GM19239 (cell line): Measurements from ENCODE around the gene MID1.

Source experiments
- DNase-seq: peaks from one replicate; pipeline ENCODE4 v3.0.0; 2011; ENCODE audit warnings: low spot score; ENCODE audit not compliant: insufficient read length
- FAIRE-seq: peaks from 2 replicates; lab custom pipeline; 2011; peaks lifted over from hg19 to GRCh38; lab: Jason Lieb, UNC

Gene MID1

GRCh38 chrX:10536744-10537143 lies 83.6 kb downstream of the MID1 start:
- FAIRE-seq, result no peak

DNA sequence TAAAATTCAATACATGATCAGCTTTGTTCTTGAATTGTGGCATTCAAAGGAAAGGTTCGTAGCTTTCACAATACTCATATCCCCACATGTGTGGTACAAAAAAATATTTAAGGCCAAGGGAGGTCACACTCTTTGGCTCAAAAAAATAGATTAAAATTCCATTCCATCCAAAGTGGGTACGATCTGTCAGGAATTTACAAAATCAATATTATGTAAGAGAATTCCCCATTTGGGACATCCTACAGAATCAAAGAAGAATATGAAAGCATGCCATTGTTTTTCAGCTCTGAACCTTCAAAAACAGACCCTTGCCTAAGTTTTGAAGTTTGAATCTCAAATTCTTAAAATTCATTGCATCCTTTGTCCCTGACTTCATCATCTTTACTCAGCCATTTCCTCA lies 85.8 kb downstream of the MID1 start:
- no peak for DNase-seq
- FAIRE-seq, result no peak

More at GRCh38 chrX:10536744-10537143, 83.6 kb downstream of the MID1 start:
- no peak for DNase-seq

- no peak for FAIRE-seq
- no peak for DNase-seq
Observed at GRCh38 chrX:10533696-10534365, 86.6 kb downstream of the MID1 start.

- DNase-seq (no peak), FAIRE-seq (no peak)
Observed at GRCh38 chrX:10531927-10532326, 88.5 kb downstream of the MID1 start.

GRCh38 chrX:10529344-10529743 lies 91.0 kb downstream of the MID1 start:
- DNase-seq (no peak), FAIRE-seq (no peak)

- DNase-seq (no peak), FAIRE-seq (no peak)
Observed at GRCh38 chrX:10526451-10526850, 93.9 kb downstream of the MID1 start.

DNA sequence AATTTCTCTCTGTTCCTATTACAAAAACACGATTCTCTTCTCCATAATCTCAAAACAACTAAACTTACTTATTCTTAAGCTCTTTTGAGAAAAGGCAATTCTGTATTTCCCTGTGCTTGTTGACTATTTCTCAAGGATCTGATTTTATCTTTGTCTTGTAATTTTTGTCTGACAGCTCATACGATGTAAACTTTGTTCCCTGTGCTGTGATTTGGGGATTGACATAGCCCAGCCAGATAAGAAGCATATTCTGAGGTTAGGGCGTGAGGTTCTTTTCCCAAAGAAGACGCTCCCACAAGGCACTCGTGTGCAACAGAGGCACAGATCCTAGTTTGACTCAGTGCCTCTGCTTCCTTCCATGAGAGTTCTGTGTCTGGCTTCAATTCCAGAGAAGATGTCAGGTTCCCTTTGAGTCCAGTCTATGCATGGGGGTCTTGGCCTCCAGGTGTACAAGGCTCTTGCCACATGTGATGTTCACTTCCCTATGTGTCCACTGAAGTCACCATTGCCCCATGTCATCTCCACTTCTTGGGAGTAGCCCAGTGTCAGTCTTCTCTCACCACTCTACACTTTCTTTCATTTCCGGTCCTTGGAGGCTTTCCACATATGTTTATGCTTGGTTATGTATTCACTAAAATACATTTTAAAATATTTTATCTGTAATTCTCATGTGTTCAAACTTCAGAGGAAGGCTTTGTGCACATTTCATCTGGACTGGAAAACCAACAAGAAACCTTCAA lies 94.8 kb downstream of the MID1 start:
- no peak for DNase-seq
- FAIRE-seq, result no peak

- FAIRE-seq, result no peak
- no peak for DNase-seq
Observed at GRCh38 chrX:10524578-10524977, 95.8 kb downstream of the MID1 start.

DNA sequence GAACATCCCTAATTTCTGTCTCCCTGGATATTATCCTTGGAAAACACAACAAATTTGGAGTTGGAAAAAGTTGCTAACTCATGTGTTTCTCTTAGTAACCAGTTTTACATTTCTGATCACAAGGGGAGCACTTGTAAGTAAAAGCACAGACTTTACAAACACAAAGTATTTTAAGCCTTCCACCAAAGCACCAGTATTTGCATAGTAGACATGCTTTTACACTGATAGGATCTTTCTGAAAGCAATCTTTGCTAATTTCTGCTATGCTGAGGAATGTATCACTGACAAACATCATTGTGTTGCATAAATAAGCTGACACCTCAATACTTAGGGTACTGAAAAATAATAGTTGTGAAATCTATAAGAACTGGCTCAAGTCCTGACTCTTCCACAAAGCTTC lies 100.6 kb downstream of the MID1 start:
- FAIRE-seq (no peak), DNase-seq (no peak)

- DNase-seq, result no peak
- FAIRE-seq, result no peak
Observed at GRCh38 chrX:10519278-10519677, 101.1 kb downstream of the MID1 start.

GRCh38 chrX:10518073-10518472 lies 102.3 kb downstream of the MID1 start:
- no peak for FAIRE-seq
- DNase-seq, result no peak

- no peak for FAIRE-seq
- no peak for DNase-seq
Observed at GRCh38 chrX:10516781-10517322, 103.5 kb downstream of the MID1 start.

DNA sequence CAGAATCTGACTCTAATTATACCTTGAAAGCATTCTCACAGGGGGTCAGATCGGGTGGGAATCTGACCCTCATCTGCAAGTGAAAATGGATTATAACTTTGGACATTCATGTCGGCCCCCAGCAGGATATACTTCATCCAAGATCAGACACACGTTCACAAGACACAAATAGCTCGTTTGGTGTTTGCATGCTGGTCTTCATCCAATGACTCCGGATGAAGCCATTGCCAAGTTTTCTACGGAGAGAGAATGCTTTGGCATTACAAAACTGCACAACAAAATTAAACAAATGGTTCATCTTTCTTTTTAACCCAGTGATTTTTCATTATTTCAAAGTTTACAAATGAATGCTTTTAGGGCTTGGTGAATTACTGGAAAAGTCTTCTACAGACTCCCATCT lies 105.5 kb downstream of the MID1 start:
- FAIRE-seq, result no peak

DNA sequence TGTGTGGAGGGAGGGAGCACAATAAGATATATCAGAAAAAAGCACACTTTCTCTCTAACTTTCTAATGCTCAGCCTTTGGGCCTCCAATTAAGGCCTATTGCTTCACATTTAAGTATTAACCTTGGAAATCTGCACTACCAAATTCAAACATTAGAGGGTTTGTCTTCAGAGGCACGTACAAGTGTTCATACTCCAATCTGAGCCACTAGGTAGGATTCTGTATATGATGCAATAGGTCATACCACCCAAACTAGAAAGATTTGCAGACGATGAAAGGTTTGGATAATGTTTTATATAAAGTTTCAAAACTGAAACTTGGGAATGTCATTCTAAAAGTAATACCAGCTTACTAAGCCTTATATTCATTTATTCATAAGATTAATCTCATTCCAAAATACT lies 106.4 kb downstream of the MID1 start:
- DNase-seq, result no peak
- FAIRE-seq, result no peak

More for the DNA sequence above, 105.5 kb downstream of the MID1 start:
- DNase-seq, result no peak

DNA sequence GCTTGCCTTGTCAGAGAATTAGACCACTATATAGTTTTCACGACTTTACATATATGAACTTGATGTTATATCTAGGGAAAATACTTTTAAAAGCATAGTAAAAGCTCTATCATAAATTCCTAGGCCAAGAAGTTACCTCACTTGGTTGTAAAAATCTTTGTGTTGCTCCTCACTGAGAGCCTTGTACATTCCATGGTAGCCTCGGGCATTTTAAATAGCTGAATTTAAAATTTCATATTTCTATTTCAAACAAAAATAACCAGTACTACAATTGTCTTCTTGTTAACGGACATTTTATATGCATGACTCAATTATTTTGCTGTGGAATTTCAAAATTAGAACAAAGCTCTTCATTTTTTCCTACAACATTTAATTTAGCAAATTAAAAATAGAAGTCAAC lies 107.6 kb downstream of the MID1 start:
- DNase-seq, result no peak
- no peak for FAIRE-seq

- FAIRE-seq (no peak), DNase-seq (no peak)
Observed at GRCh38 chrX:10512258-10512657, 108.1 kb downstream of the MID1 start.

GRCh38 chrX:10509397-10509796 lies 111.0 kb downstream of the MID1 start:
- FAIRE-seq, result no peak
- no peak for DNase-seq

DNA sequence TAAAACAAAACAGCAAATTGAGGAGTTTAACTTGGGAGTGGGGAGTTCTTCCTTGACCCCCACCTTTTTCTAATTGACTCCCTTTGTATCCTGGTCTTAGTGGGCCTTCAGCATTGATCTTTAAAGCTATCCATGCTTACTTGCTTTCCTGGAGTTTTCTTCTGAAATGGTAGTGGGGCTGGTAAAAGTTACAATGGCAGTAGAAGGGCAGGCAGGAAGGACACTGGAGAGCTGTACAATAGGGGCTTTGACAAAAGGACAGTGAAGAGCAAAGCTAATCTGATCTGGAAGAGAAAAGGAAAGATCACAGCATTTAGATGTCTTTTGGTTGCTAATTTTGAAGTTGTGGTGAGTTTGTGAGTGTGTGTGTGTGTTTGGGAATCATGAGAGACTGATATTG lies 111.5 kb downstream of the MID1 start:
- no peak for DNase-seq
- no peak for FAIRE-seq

- no peak for FAIRE-seq
- no peak for DNase-seq
Observed at GRCh38 chrX:10507876-10508275, 112.5 kb downstream of the MID1 start.

GRCh38 chrX:10507181-10507580 lies 113.2 kb downstream of the MID1 start:
- DNase-seq (no peak), FAIRE-seq (no peak)

DNA sequence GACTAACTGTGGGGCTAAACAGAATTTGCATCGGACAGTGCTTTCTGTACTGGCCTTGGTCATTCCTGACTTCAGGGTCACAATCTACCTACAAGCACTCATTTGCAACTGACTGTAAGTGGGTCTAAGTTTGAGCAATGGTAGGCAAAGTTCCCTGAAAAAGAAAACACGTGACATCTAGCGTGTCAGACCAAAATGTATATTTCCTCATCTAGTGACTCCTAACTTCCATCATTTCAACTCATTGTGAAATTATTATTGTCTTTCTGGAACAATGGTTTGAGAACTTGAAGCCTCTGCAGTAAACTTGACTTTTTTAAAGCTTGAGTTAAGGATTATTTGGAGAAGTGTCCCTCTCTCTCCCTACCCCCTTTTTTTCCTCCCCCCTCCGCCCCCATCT lies 113.6 kb downstream of the MID1 start:
- no peak for DNase-seq
- FAIRE-seq, result no peak

DNA sequence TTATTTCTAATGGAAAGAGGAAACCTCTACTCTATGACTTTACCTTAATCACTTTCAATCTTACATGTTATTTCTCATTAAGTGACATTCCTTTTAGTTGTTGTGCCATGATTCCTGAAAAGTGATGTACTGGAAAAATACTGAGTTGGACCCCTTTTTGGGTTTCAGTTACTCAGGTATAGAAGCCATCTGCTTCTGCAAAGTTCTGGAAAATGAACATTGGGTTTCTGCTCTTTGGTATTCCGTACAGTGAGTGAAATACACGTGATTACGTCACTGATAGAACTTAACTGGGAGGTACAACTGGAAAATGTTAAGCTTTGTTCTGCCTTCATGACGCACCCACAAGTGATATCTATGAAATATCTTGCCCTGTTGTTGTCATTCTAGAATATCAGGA lies 114.7 kb downstream of the MID1 start:
- FAIRE-seq (no peak), DNase-seq (no peak)
